K562 (cell line): ENCODE data around the gene IL20. TPM values are rescaled to one million over a fixed set of nuclear protein-coding genes. Genes with fewer than 3 reads are reported as not detected.

Experiments used
- ATF3 ChIP-seq, 2 experiments: fragments of 450-650 bp in 1 of 2; sonication (generic) in 1 of 2; formaldehyde crosslinking in 1 of 2; IDR thresholded peaks in 1 of 2; conservative IDR thresholded peaks in 1 of 2; 2 replicates each; pipeline versions ENCODE4 v1.6.1 to v1.8.1; 2016 to 2023; ENCODE audit warnings: mild to moderate bottlenecking in 2 of 2, moderate library complexity in 2 of 2, inconsistent platforms in 1 of 2, missing genetic modification reagents in 1 of 2
- CBFA2T2 ChIP-seq: fragments of 450-650 bp; conservative IDR thresholded peaks from 2 replicates; pipeline ENCODE4 v1.6.1; 2017; ENCODE audit warnings: mild to moderate bottlenecking
- CCNT2 ChIP-seq: IDR thresholded peaks from 2 replicates; pipeline ENCODE4 v1.6.1; 2011; ENCODE audit warnings: borderline replicate concordance, low read depth, mild to moderate bottlenecking, moderate library complexity, mixed read lengths, low read length; ENCODE audit not compliant: insufficient read length; ENCODE audit errors: extremely low read depth
- DDX20 ChIP-seq: fragments of 450-650 bp; IDR thresholded peaks from 2 replicates; pipeline ENCODE4 v1.6.1; 2016; ENCODE audit warnings: missing genetic modification characterization, low read depth, mild to moderate bottlenecking, missing compliant biosample characterization, moderate library complexity
- E4F1 ChIP-seq: fragments of 250-450 bp; sonication (Bioruptor Pico); IDR thresholded peaks from 2 replicates; pipeline ENCODE4 v1.5.0; 2021; ENCODE audit warnings: mild to moderate bottlenecking, borderline replicate concordance
- FOXP1 ChIP-seq: sonication (generic); formaldehyde crosslinking; IDR thresholded peaks from 2 replicates; pipeline ENCODE4 v1.8.0; 2022; ENCODE audit warnings: mild to moderate bottlenecking, missing genetic modification reagents
- KAT8 ChIP-seq: fragments of 450-650 bp; IDR thresholded peaks from 2 replicates; pipeline ENCODE4 v1.6.1; 2016; ENCODE audit warnings: low read depth, mild to moderate bottlenecking
- PHTF2 ChIP-seq: fragments of 250-450 bp; sonication (Bioruptor Pico); IDR thresholded peaks from 2 replicates; pipeline ENCODE4 v1.5.0; 2021; ENCODE audit warnings: mild to moderate bottlenecking
- SRSF9 ChIP-seq: fragments of 200-400 bp; formaldehyde crosslinking; IDR thresholded peaks from 2 replicates; pipeline ENCODE4 v1.6.1; 2017; ENCODE audit warnings: low read depth, low read length, borderline replicate concordance
- STAG1 ChIP-seq: sonication (generic); formaldehyde crosslinking; IDR thresholded peaks from 2 replicates; pipeline ENCODE4 v1.5.0; 2020; ENCODE audit warnings: missing genetic modification reagents, borderline replicate concordance
- TAF9B ChIP-seq: fragments of 450-650 bp; IDR thresholded peaks from 2 replicates; pipeline ENCODE4 v1.6.1; 2018; ENCODE audit warnings: mild to moderate bottlenecking; ENCODE audit not compliant: partially characterized antibody
- ZBTB49 ChIP-seq: sonication (generic); formaldehyde crosslinking; IDR thresholded peaks from 2 replicates; pipeline ENCODE4 v1.8.0; 2022; ENCODE audit warnings: missing genetic modification reagents, mild to moderate bottlenecking, borderline replicate concordance
- ZC3H4 ChIP-seq: sonication (generic); formaldehyde crosslinking; IDR thresholded peaks from 2 replicates; pipeline ENCODE4 v1.9.0; 2021; ENCODE audit warnings: missing genetic modification reagents, borderline replicate concordance
- ZFP36 ChIP-seq: fragments of 150-350 bp; IDR thresholded peaks from 2 replicates; pipeline ENCODE4 v1.6.1; 2018; ENCODE audit warnings: low read length, low read depth; ENCODE audit not compliant: partially characterized antibody
- ZNF133 ChIP-seq: fragments of 250-450 bp; sonication (Bioruptor Pico); IDR thresholded peaks from 2 replicates; pipeline ENCODE4 v1.4.0; 2020; ENCODE audit warnings: mild to moderate bottlenecking
- ZNF212 ChIP-seq: fragments of 450-650 bp; formaldehyde crosslinking; IDR thresholded peaks from 2 replicates; pipeline ENCODE4 v1.4.0; 2020; ENCODE audit warnings: mild to moderate bottlenecking
- ZNF431 ChIP-seq: sonication (generic); formaldehyde crosslinking; IDR thresholded peaks from 2 replicates; pipeline ENCODE4 v1.8.0; 2022; ENCODE audit warnings: mild to moderate bottlenecking, missing genetic modification reagents
- ZNF518B ChIP-seq: fragments of 250-450 bp; sonication (Bioruptor Pico); IDR thresholded peaks from 2 replicates; pipeline ENCODE4 v1.5.0; 2021; ENCODE audit warnings: mild to moderate bottlenecking, moderate library complexity
- ZNF561 ChIP-seq: fragments of 450-650 bp; formaldehyde crosslinking; conservative IDR thresholded peaks from 2 replicates; pipeline ENCODE4 v1.4.0; 2020; ENCODE audit warnings: mild to moderate bottlenecking, moderate library complexity
- polyA plus RNA-seq, 8 experiments: library from polyadenylated mRNA; depleted of rRNA in 4 of 8; stranded (reverse) in 5 of 8; unstranded in 3 of 8; fragments of >200 nt; fragmentation: Nextera tagmentation in 2 of 8; fragmentation: Illumina TruSeq in 1 of 8; extraction: Ambion mirVana in 2 of 8; extraction: Trizol in 1 of 8; gene quantifications; 2 replicates each; pipeline versions ENCODE4 v1.2.1 to v1.2.3, GENCODE V29; 2011 to 2014; ENCODE audit warnings: inconsistent platforms in 1 of 8, missing spikeins in 1 of 8
- total RNA-seq, 7 experiments: library from RNA; depleted of rRNA in 6 of 7; stranded (reverse); fragments of >200 nt in 6 of 7; fragmentation: Illumina TruSeq in 2 of 7; extraction: Trizol in 2 of 7; gene quantifications; 2 replicates each; pipeline versions ENCODE4 v1.2.1 to v1.2.3, GENCODE V29; 2011 to 2021; ENCODE audit warnings: low replicate concordance in 1 of 7

The IL20 gene
- total and polyA plus RNA-seq, 9 of the 15 experiments (the other 6 are each of a cell fraction or from before 2014, with no cell fraction given): not detected

GRCh38 chr1:206847337-206847834 lies 18.0 kb upstream of the IL20 start (continued):
- TF ChIP-seq ZNF518B (CRISPR knock-in tag): no peak
- TF ChIP-seq STAG1 (CRISPR knock-in tag): no peak
- no peak for TF ChIP-seq ZBTB49 (CRISPR knock-in tag)
- no peak for TF ChIP-seq ZNF561
- TF ChIP-seq ZFP36: no peak
- TF ChIP-seq ZNF431 (CRISPR knock-in tag): no peak
- no peak for TF ChIP-seq TAF9B
- TF ChIP-seq KAT8: no peak
- no peak for TF ChIP-seq ZNF212 (CRISPR knock-in tag)
- TF ChIP-seq ZNF133 (CRISPR knock-in tag): no peak
- no peak for TF ChIP-seq SRSF9
- TF ChIP-seq ZC3H4 (CRISPR knock-in tag): no peak
- no peak for TF ChIP-seq FOXP1 (CRISPR knock-in tag)
- TF ChIP-seq CBFA2T2: peak; percentile 99
- TF ChIP-seq DDX20: no peak
- TF ChIP-seq E4F1 (CRISPR knock-in tag): no peak
- no peak for TF ChIP-seq PHTF2
- TF ChIP-seq ATF3 (IDR thresholded peaks at IDR 0.05): no peak; the same call in 1 of the 2 replicates
- peak; percentile 63 for TF ChIP-seq ATF3 (CRISPR knock-in tag; conservative IDR thresholded peaks at IDR 0.05)
- TF ChIP-seq CCNT2: peak; percentile 63
